GM12872 (cell line): ENCODE measurements around the gene GPSM1.

ENCODE experiments used
- CTCF ChIP-seq: IDR thresholded peaks from 3 replicates; pipeline ENCODE4 v1.5.1; 2011; ENCODE audit warnings: low read depth, mild to moderate bottlenecking, low read length, moderate library complexity; ENCODE audit not compliant: insufficient read depth

The GPSM1 gene

GRCh38 chr9:136336156-136336870, 9.0 kb downstream of the GPSM1 start:
- TF ChIP-seq CTCF, result no peak

GRCh38 chr9:136336881-136337280, 9.5 kb downstream of the GPSM1 start:
- TF ChIP-seq CTCF, result no peak

DNA sequence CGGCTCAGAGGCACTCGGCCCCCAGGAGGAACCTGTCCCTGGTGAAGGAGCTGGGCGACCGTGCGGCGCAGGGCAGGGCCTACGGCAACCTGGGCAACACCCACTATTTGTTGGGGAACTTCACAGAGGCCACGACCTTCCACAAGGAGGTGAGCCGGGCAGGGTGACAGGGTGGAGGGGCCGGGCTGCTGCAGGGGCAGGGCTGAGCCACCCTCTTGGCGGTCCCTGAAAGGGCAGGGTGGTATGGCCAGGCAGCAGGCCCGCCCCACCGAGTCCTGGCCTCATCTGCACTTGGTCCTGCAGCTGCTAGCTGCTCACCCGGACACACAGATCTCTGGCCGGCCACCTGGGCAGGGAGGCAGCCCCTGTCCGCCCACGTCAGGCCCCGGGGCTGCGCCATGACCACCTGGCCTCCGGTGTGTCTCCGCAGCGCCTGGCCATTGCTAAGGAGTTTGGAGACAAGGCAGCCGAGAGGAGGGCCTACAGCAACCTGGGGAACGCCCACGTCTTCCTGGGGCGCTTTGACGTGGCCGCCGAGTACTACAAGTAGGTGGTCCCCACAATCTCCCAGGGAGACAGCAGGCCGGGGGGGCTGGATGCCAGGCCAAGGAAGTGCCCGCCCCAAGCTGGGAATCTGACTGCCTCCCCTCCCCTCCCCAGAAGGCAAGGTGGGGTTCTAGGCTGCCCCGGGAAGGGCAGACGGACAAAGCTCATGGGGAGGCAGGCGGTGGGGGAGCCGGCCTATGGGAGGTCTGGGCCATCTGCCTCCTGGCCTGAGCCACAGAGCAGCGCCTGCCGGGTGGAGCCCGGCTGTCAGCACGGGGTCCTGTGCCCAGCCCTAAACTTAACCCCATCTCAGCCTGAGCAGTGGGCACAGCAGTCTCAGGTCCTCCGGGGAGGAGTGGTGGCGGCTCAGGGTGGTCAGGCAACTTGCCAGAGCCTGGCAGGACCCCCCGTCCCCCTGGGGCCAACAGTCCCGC, 10.4 kb downstream of the GPSM1 start:
- no peak for TF ChIP-seq CTCF

- TF ChIP-seq CTCF, result no peak
Observed at GRCh38 chr9:136338511-136338910, 11.2 kb downstream of the GPSM1 start.

- TF ChIP-seq CTCF, result peak; percentile 96
Observed at GRCh38 chr9:136339173-136339957, 12.0 kb downstream of the GPSM1 start.

GRCh38 chr9:136339958-136340310, 12.6 kb downstream of the GPSM1 start:
- no peak for TF ChIP-seq CTCF

- no peak for TF ChIP-seq CTCF
Observed at GRCh38 chr9:136340356-136341041, 13.2 kb downstream of the GPSM1 start.
